Nephron (organoid): ENCODE data around the gene CRADD.

Experiments
- H3K27ac Mint-ChIP-seq, 3 experiments: 2 replicates each; pipeline ENCODE4 v1.8.0; 2020; ENCODE audit warnings: mixed read lengths in 3 of 3, mild to moderate bottlenecking in 2 of 3, moderate library complexity in 1 of 3
- H3K27me3 Mint-ChIP-seq: 2 replicates; pipeline ENCODE4 v1.8.0; 2021; ENCODE audit warnings: low read depth, mild to moderate bottlenecking, moderate library complexity, mixed read lengths
- H3K36me3 Mint-ChIP-seq: 2 replicates; pipeline ENCODE4 v1.8.0; 2020; ENCODE audit warnings: low read depth, mixed read lengths
- H3K4me1 Mint-ChIP-seq: 2 replicates; pipeline ENCODE4 v1.8.0; 2020; ENCODE audit warnings: mixed read lengths
- H3K4me3 Mint-ChIP-seq, 3 experiments: 2 replicates each; pipeline ENCODE4 v1.8.0; 2020; ENCODE audit warnings: mild to moderate bottlenecking in 3 of 3, mixed read lengths in 3 of 3, moderate library complexity in 2 of 3
- H3K9me3 Mint-ChIP-seq: 2 replicates; pipeline ENCODE4 v1.8.0; 2020; ENCODE audit warnings: mixed read lengths
- TF ChIP-seq, protein P1 (sequence below), 3 experiments: fragments of 200-600 bp; sonication (generic); IDR thresholded peaks; one replicate each; pipeline ENCODE4 v1.5.0; 2021; ENCODE audit warnings: antibody characterized with exemption in 3 of 3; ENCODE audit not compliant: unreplicated experiment in 3 of 3

CRADD gene

DNA sequence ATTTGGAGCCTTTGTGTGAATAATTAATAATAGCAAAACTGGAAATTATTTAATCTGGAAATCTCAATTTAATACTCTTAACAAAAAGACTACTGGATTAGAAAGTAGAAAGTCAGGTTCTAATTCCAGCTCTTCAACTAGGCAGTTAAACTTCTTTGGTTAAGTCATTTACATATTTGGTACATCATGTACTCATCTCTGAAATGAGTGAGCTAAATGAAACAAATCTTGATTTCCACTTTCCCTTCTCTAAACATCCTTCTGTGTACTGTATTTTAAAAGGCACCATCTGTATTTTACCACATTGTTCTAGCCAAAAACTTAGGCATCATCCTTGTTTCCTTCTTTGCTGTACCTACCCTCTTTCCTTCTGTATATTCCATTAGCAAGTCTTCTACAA, 26.9 kb downstream of the CRADD start:
- Mint-ChIP-seq H3K4me3 (no peak overlapping the region), H3K4me1 (no peaks in the 10 kb centered on the region), H3K27ac (no peak overlapping the region), H3K36me3 (peaks cover under 1% of the 10 kb centered on the region), H3K27me3 (peaks cover 4% of the 10 kb centered on the region), H3K9me3 (peaks cover 9% of the 10 kb centered on the region)
- TF ChIP-seq, protein P1, sequence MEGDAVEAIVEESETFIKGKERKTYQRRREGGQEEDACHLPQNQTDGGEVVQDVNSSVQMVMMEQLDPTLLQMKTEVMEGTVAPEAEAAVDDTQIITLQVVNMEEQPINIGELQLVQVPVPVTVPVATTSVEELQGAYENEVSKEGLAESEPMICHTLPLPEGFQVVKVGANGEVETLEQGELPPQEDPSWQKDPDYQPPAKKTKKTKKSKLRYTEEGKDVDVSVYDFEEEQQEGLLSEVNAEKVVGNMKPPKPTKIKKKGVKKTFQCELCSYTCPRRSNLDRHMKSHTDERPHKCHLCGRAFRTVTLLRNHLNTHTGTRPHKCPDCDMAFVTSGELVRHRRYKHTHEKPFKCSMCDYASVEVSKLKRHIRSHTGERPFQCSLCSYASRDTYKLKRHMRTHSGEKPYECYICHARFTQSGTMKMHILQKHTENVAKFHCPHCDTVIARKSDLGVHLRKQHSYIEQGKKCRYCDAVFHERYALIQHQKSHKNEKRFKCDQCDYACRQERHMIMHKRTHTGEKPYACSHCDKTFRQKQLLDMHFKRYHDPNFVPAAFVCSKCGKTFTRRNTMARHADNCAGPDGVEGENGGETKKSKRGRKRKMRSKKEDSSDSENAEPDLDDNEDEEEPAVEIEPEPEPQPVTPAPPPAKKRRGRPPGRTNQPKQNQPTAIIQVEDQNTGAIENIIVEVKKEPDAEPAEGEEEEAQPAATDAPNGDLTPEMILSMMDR (IDR thresholded peaks at IDR 0.05; ENCODE audit: unreplicated experiment in 3 of 3) = no peak

DNA sequence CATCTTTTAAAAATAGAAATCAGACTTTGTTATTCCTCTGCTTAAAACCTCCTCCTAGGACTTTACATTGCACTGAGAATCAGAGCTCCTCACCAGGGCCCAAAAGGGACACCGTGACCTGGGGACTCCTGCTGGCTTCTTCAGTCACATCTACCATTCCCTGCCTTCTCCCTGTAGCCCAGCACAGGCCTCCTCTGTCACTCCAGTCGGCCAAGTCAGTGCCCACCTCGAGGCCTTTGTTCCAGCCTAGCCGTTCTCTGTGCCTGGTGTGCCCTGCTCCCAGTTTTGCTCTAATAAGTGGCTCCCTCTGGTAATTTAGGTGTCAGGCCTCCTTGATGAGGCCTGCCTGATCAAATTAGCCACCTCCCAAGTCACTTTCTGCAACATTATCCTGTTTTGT, 27.4 kb downstream of the CRADD start:
- Mint-ChIP-seq H3K27me3 (peaks cover 4% of the 10 kb centered on the region), H3K36me3 (peaks cover 4% of the 10 kb centered on the region), H3K4me1 (no peaks in the 10 kb centered on the region), H3K4me3 (no peak overlapping the region), H3K9me3 (peaks cover 14% of the 10 kb centered on the region), H3K27ac (no peak overlapping the region)
- TF ChIP-seq, protein P1 (IDR thresholded peaks at IDR 0.05; ENCODE audit: unreplicated experiment in 3 of 3) = no peak

- no peak overlapping the region for H3K4me3 Mint-ChIP-seq
- peaks cover 18% of the 10 kb centered on the region for H3K9me3 Mint-ChIP-seq
- no peak overlapping the region for H3K27ac Mint-ChIP-seq
- no peaks in the 10 kb centered on the region for H3K4me1 Mint-ChIP-seq
- TF ChIP-seq, protein P1 (IDR thresholded peaks at IDR 0.05; ENCODE audit: unreplicated experiment in 3 of 3) = no peak
- peaks cover 4% of the 10 kb centered on the region for H3K27me3 Mint-ChIP-seq
- peaks cover 4% of the 10 kb centered on the region for H3K36me3 Mint-ChIP-seq
Measured at GRCh38 chr12:93705237-93705636, 28.1 kb downstream of the CRADD start.

DNA sequence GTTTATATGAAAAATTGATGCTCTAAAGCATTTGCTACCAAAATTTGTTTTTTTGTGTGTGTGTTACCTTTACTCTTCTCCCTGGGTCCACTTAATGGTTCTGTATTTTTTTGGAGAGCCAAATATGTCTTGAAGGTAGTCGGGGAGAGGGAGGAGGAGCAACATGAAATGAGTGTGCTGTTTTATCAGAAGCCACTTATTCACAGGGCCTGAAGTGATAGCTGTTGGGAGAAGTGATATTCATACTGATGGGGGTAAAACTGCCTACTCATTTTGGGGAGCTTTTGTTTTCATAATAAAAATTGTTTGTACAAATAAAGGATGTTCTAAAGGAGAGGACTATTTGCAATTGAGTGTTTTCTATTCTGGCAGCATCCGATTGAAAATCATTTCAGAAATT, 29.2 kb downstream of the CRADD start:
- TF ChIP-seq, protein P1 (IDR thresholded peaks at IDR 0.05; ENCODE audit: unreplicated experiment in 3 of 3) = no peak
- H3K27ac Mint-ChIP-seq = no peak overlapping the region
- peaks cover 22% of the 10 kb centered on the region for H3K9me3 Mint-ChIP-seq
- peaks cover 4% of the 10 kb centered on the region for H3K27me3 Mint-ChIP-seq
- peaks cover 7% of the 10 kb centered on the region for H3K36me3 Mint-ChIP-seq
- no peaks in the 10 kb centered on the region for H3K4me1 Mint-ChIP-seq
- no peak overlapping the region for H3K4me3 Mint-ChIP-seq

DNA sequence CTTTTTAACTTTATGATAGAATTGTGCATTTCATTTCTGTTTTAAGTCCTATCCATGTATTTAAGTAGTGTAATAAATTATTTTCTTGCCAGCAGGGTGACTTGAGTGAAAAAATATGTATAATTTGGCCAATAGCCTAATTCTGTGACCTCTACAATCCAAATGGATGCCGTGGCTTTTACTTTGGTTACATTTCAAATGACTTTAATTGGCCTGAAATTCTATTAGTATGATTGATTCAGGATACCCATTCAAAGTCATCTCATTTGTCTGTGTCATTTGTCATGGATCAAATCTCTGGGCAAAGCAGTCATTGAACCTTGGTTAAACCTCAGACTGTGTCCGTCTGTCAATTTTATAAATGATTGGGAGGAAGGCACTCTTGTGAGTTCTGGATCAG, 29.6 kb downstream of the CRADD start:
- Mint-ChIP-seq H3K4me1 (no peaks in the 10 kb centered on the region), H3K27ac (no peak overlapping the region), H3K9me3 (peaks cover 24% of the 10 kb centered on the region), H3K4me3 (no peak overlapping the region), H3K27me3 (peaks cover 2% of the 10 kb centered on the region), H3K36me3 (peaks cover 9% of the 10 kb centered on the region)
- TF ChIP-seq, protein P1 (IDR thresholded peaks at IDR 0.05; ENCODE audit: unreplicated experiment in 3 of 3) = no peak

- no peaks in the 10 kb centered on the region for H3K27me3 Mint-ChIP-seq
- peaks cover 9% of the 10 kb centered on the region for H3K36me3 Mint-ChIP-seq
- H3K4me3 Mint-ChIP-seq = no peak overlapping the region
- H3K4me1 Mint-ChIP-seq = no peaks in the 10 kb centered on the region
- peaks cover 26% of the 10 kb centered on the region for H3K9me3 Mint-ChIP-seq
- TF ChIP-seq, protein P1 (IDR thresholded peaks at IDR 0.05; ENCODE audit: unreplicated experiment in 3 of 3) = no peak
- H3K27ac Mint-ChIP-seq = no peak overlapping the region
Measured at GRCh38 chr12:93707836-93708235, 30.7 kb downstream of the CRADD start.
